HG02610 (cell line): Measurements from ENCODE around the gene TTC33.
"Not testable (repeated sequence)": the region's sequence is repeated elsewhere in the genome, so short reads cannot be mapped to it uniquely, and the experiment has no call there.

Experiments used
- ATAC-seq: cut with Tn5 transposase; IDR thresholded peaks from one replicate; pipeline ENCODE4 v1.9.1; 2021; ENCODE audit warnings: mild to moderate bottlenecking, moderate library complexity; ENCODE audit not compliant: unreplicated experiment

The TTC33 gene

DNA sequence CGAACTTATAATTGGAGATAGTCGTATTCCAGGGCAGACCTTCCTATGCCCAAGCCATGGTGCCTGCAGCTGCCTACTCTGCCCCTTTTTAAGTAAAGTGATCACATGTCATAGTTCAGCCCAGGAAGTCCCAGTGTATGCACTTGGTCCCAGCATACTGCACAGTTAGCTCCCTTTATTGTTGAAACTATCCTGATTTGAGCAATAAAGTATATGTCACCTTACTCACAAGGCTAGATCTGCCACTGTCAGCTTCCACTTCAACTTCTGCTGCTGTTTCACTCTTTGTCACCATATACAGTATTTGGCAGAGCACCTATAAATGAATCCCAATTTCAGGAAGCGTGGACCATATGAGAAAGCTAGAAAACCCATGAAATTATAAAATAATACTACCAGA, 179.8 kb downstream of the TTC33 start:
- no peak for ATAC-seq

DNA sequence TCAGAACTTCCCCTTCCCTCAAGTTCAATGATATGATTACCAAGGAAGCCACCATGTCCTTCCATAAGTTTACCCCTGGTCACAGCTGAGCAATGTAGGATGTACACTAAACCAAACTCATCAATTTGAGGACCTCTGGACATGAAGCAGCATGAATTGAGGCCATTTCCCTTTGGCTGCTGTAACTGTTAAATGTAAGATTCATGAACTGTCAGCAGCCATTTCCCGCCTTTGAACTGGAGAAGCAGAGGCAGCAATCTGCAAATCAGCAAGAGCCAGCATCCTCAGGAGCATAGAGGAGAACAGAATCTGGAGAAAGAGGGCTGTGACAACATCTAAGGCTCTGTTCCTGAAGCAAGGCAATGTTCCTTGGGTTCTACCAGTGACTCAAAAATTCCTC, 180.3 kb downstream of the TTC33 start:
- ATAC-seq: no peak

DNA sequence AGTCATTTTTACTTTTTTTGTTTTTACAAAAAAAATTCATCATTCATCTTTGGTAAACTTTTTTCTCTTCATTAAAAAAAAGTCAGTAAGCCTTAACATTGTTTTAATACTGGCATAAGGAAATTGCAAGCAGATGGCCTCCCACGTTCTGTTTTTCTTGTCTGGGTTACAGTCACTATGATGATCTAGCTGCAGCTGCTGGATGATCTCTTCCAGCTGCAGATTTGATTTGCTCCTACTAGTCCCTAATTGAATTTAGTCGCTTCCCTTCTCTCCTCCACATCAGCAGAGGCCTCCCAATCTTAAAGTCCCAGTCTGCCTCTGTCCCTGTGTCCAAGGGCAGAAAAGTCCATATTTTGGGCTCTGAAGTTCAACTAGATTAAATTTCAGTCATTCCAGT, 182.8 kb downstream of the TTC33 start:
- no peak for ATAC-seq

DNA sequence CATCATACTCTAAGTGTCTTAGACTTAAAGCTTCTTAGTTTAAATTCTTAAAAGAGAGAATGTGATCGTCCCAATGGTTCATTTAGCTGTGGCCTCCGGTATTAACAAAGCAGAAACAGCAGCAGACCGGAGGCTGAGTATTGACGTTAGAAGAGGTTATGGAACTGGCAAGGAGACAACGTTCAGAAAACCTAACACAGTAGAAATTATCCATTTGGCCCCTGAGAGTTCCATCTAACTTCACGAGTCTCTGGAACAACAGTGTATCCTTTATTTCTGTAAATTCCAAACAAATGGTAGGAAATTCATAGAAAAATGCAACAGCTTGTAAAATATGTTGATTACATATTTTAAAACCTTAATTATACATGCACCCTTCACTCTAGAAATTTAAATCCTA, 183.4 kb downstream of the TTC33 start:
- ATAC-seq: no peak

DNA sequence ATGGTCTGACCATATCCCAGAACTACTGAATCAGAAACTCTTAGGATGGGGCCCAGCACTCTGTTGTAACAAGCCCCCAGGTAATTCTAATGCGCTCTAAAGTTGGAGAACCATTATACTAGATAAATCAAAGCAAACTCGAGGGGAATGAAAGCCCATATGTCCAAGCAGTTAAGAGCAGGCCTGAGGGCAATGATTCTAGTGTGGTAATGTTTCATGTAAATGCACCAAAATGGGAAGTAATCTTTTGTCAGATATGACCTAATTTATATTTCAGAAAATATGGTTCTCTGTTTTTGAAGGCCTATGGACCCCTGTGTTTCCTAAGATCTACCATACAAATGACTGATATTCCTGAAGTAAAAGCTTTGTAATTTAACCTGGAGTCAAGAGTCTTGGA, 184.0 kb downstream of the TTC33 start:
- ATAC-seq: no peak

DNA sequence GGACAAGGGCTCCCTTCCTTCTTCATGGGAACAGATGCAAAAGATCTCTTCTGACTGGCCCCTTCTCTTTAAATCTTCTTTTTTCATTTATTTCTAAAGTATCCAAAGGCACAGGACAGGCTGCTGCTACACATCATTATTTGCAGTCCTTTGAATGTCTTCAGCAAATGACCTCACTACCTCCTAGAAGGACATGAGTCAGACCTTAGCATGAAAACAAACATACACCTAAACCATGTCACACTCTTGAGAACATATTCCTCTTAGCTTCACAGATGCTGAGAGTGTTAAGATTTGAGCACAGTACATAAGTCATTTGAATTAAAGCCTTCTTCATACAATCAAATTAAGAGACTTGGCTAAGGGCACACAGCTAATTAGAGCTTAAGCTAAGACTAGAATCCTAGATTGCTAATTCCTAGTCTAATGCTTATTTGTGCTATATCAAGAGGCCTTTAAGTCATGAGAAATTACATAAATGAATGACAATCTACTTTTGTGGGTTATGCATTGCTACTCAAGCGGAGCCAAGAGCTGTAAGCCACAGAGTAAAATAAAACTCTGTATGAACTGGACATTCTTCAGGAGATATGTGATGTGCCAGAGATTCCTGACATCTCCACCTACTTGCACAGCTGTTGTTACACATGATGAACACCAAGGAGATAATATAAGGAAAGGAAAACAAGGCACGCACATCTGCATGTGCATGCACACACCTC, 185.2 kb downstream of the TTC33 start:
- ATAC-seq: peak; percentile 91

DNA sequence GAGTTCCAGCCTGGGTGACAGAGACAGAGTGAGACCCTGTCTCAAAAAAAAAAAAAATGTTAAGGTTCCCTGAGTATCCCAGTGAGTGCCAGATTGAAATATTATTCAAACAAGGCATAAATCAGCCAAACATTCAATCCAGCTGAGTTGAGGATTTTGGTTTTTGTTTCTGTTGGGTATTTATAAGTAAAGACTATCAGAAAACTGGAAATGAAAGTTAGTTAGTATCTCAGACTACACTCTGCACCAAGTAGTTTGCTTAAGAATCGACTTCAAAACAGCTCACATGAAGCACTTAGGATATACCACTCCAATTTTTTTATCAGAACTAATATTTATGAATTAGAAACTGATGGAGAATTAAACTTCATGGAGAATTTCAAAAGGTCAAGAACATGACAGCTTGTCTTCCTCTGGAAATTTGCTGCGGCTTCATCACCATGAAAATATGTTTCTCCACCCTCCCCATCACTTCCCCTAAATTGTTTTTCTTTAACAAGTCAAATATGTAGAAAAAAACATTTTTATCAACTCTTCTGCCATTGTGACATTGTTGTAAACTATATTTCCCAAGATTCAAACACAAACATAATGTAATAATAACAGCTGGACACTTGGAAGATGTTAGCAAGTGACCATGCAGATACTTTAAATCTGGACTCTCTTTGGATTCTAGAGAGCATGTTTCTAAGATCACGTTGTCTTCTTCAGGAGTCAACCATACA, 186.1 kb downstream of the TTC33 start:
- ATAC-seq: no peak

DNA sequence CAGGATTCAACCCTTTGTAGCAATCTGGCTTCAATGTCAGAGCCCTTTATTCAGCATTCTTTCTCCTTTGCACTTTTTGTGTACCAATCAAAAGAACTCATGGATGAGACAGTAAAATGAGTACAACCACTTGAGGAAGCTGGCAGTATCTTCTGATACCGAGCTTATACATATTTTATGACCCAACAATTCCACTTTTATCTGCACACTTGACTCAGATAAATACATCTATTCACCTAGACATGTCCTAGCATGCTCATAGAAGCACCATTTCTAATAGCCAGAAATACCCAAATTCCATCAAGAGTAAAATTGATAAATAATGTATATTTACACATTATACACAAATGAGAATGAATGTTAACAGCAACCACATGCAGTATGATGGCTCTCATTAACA, 187.2 kb downstream of the TTC33 start:
- ATAC-seq: no peak

DNA sequence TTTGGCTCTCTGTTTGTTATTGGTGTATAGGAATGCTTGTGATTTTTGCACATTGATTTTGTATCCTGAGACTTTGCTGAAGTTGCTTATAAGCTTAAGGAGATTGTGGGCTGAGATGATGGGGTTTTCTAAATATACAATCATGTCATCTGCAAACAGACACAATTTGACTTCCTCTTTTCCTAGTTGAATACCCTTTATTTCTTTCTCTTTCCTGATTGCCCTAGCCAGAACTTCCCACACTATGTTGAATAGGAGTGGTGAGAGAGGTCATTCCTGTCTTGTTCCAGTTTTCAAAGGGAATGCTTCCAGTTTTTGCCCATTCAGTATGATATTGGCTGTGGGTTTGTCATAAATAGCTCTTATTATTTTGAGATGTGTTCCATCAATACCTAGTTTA, 192.6 kb downstream of the TTC33 start:
- not testable (repeated sequence) for ATAC-seq

DNA sequence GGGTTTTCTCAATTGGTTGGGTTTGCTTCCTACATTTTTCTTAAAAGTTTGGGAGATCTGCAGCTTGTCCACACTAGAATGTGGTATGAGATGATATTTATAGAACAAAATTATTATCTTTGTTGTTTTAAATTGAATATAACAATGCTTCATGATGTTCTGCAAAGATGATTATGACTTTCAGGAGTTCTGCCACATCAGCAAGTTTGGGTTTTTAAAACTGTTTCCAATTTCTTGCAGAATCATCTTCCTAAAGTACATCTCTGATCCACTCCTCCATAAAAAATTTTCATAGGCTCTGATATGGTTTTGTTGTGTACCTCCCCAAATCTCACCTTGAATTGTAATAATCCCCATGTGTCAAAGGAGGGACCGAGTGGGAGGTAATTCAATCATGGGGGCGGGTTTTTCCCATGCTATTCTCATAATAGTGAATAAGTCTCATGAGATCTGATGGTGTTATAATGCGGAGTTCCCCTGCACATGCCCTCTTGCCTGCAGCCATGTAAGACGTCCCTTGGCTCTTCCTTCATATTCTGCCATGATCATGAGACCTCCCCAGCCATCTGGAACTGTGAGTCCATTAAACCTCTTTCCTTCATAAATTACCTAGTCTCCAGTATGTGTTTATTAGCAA, 195.2 kb downstream of the TTC33 start:
- ATAC-seq: no peak

DNA sequence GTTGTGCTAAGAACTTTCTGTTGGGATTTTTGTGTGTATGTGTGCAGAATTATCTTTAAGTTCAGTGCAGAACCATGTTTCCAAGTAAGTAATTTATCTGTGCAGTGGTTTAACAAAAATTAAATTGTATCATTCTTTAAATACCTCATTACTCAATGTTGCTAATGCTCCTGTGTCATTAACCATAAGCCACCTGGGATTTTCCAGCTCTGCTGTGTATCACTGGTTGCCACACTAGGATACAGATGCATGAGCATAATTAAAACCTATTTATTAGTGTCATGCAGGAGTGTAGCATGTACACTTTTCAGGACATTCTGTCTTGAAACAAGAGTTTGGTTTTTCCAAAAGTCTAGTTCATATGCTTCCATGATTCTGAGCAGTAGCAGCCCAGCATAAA, 196.5 kb downstream of the TTC33 start:
- ATAC-seq: no peak

DNA sequence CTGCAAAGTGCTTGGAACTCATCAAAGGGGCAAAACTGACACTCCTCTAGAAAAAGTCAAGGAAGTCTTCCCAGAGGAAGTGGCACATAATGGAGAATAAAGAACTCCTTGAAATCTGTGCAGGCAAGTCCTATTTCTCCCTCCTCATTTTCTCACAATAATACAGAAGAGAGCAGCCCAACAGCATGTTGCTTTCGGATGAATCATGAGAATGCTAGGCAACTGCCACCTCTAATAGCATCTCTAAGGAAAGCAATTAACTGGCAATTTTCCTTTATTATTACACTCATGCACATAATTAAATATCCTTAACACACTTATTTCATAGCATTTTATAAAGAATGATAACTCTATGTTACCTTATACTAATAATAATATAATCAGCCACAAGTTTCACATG, 198.3 kb downstream of the TTC33 start:
- no peak for ATAC-seq

DNA sequence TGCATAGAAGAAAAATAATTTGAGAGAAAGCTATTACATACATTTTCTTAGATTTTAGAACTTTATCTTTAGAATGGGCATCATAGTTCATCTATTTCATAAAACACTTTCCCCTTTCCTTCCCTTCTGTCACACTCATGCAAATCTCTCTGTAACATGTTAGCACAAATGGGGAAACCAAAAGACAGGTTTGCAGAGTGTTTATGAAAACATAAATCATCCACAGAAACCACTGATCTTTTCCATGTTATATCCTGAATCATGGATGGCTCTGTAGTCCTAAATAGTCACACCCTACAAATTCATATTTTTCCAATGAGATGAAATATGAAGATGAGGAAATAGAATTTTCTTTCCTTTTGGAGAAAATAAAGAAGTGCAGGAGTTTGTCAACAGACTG, 198.9 kb downstream of the TTC33 start:
- no peak for ATAC-seq

DNA sequence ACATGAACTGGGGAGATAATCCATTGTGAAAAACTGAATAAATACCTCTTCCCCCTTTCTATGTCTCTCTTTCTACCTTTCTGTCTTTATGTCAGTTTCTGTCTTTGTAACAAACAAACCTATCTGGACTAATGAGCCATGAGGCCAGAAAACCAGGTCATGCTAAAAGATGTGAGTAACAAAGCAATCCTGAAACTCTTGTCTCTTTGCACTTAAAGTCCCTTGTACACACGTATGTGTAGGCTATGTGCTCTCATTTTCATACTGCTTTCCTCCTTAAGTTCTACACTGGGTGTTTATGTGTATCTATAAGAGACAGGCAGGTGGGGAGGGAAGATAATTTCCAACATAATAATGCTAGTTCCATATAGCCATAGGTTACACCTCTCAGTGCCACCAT, 199.9 kb downstream of the TTC33 start:
- ATAC-seq: peak; percentile 40

DNA sequence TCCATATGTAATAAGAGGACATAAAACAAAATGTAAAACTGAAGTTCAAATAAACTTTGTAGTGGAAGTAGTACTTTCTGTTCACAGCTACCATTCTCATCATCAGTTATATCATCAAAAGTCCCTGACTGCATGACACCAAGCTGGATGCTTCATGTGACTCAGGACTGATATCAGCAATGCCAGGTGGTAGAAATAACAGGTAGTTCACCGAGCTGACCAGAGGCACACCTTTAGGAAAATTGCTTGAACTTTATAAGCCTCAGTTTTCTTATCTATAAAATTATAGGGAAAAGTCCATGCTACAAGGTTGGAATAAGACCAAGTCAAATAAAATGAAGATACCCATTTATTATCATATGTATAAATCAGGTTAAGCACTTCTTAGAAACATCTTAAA, 200.9 kb downstream of the TTC33 start:
- ATAC-seq: no peak

DNA sequence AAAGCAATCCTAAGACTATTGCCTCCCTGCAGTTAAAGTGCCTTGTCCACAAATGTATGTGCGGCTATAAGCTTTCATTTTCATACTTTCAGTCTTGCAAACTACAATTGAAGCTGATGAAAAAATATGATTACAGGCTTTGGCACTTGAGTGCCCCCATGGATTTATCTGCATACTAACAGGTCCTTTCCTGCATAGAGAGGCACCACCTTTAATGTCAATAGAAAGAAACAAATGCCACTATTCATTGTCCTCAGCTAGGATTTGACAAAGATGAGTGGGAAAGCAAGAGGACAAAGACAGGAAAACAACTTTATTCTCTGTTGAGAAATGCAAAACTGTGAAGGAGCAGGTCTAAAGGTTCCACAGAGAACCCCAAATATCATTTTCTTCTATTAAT, 201.7 kb downstream of the TTC33 start:
- no peak for ATAC-seq

DNA sequence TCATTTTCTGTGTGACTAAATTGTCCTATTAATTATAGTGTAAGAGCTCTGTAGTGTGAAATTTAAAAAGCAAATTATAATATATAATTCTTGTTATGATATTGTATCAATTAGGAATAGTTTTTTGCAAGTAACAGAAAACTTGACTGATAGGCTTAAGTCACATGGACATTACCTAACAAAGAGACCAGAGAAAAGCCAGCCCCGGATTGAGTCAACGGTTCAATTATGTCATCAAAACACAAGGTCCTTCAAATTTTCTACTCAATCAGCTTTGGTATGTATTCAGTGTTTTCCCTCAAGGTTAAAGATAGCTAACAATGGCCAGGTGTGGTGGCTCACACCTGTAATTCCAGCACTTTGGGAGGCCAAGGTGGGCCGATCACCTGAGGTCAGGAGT, 202.8 kb downstream of the TTC33 start:
- ATAC-seq: no peak

DNA sequence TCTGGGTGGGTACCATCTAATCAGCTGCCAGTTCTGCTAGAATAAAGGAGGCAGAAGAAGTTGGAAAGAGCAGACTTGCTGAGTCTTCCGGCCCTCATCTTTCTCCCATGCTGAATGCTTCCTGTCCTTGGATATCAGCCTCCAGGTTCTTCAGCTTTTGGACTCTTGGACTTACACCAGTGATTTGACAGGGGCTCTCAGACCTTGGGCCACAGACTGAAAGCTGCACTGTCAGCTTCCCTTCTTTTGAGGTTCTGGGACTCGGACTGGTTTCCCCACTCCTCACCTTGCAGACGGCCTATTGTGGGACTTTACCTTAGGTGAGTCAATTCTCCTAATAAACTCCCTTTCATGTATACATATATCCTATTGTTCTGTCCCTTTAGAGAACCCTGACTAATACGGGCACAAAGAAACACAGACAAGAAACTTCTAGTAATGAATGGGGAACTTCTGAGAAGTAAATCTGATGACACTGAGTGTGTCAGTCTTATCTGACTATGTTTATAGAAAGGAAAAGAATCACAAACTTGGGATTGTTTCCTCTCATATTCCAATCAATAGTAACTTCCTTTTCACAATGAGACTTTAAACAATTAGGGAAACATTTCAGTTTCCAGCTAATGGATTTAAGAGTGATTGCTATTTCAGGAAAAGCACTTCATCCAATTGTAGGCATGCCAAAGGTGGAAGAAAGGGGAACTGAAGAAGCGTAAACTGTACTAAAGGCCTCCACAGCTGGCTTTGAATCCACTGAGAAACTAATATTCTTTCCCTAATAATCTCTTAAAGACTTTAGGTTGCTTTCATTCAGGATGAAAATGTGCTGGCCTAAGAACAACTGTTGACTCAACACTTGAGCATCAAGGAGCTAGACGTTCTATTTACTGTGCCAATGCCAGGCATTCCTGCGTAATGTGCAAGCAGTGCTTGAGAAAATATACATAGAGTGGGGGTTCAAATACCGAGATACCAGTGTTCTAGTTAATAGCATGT, 204.0 kb downstream of the TTC33 start:
- ATAC-seq: no peak

DNA sequence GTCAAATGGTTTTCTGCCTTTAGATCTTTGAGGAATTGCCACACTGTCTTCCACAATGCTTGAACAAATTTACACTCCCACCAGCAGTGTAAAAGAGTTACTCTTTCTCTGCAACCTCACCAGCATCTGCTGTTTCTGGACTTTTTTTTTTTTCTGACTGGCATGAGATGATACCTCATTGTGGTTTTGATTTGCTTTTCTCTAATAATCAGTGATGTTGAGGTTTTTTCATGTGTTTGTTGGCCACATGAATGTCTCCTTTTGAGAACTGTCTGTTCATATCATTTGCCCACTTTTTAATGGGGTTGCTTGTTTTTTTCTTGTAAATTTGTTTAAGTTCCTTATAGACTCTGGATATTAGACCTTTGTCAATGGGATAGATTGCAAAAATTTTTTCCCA, 205.3 kb downstream of the TTC33 start:
- no peak for ATAC-seq

DNA sequence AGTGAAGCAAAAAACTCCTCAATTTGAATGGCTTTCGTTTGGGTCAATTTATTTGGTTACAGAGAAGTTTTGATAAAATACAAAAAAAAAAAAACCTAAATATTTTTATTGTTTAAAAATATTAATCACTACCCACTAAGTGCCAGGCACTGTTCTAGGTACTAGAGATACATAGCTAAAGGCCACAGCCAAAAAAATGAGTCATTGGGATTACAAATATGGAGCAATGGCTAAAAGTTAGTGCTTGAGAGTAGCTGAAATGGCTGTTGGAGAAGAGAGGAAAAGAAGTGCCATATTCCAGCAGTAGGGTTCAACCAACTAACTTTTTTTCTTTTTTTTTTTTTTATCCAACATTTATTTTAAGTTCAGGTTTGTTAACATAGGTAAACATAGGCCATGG, 206.1 kb downstream of the TTC33 start:
- ATAC-seq: no peak

DNA sequence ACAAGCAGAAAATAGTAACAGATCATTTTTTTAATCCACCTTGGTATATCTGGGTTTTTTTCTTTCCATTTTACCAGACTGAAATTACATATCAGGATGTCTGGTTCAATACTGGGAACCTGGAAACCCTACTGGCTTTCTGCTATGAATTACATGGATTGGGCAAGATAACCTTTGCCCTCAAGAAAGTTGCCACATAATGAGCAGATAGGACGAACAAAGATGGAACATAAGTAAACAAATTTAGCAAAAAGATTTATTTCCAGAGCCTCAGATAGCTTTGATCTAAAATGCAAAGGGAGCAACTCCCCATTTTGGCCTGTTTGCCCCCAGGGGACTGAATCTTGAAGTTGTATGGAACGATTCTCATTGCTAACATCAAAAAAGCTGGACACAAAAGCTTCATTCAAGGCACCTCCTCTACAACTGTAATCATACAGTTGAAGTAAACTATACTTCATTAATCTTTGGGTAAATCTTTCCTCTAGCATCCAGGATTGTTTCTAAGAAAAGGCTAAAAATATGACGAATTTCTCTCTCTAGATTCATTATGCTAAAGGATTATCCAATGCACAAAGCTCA, 207.7 kb downstream of the TTC33 start:
- no peak for ATAC-seq
